Measurements from ENCODE around the gene TAX1BP1.

TAX1BP1 gene

DNA sequence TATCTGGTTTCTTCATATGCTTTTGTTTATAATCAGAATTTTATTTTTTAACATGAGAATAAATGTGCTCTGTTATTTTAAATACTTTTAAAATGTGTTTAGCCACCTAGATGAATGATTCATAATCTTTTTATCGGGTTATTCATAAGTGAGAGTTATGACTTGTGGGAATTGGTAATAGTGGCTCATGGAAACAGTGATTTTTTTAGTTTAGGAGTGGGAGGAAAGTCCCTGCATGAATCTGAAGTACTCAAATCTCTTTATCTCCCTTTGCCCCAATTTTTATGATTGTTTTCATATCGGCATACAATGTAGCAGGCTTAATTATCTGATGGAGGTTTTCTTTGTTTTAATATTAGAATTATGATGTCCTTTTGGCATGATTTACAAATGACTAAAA is 42.9 kb downstream of the TAX1BP1 start:
- DNase-seq, result no peak

DNA sequence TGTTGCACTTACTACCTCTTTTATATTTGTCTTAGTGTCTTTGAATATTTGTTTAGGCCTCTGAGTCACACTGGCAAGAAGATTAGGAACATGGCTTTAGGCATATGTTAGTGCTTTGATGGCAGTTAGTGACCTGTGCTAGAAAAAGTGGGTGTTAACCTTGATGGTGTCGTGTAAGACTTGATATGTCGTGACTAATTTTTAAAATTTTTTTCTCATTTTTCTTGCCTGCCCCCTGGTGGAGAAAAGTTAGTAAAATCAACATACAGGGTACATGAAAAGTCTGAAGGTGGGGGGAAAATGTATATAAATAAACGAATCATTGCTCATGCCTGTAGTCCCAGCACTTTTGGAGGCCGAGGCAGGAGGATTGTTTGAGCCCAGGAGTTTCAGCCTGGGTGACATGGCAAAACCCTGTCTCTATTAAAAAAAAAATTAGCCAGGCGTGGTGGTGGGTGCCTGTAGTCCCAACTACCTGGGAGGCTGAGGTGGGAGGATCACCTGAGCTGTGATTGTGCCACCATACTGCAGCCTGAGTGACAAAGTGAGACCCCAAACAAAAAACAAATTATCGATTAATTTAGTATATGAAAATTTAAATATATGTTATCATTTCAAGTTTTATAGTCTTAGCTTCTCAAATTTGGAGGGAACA is 44.6 kb downstream of the TAX1BP1 start:
- no peak for DNase-seq

DNA sequence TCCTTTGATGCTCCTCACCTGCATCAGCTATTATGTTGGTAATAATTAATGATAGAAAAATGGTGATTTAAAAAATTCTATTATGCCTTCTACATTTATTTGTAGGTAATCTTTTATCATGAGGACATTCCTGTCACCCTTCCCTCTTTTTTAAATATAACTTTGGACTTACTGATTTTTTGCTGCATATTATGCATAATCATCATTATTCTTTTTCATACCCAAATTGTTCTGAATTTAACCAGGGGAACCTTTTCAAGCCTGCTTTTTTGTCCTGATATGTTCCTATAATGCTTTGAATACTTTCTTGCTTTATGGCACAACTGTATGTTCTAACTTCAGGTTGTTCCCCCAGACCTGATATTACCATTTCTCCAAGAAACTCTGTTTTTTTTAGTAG is 48.5 kb downstream of the TAX1BP1 start:
- no peak for DNase-seq

DNA sequence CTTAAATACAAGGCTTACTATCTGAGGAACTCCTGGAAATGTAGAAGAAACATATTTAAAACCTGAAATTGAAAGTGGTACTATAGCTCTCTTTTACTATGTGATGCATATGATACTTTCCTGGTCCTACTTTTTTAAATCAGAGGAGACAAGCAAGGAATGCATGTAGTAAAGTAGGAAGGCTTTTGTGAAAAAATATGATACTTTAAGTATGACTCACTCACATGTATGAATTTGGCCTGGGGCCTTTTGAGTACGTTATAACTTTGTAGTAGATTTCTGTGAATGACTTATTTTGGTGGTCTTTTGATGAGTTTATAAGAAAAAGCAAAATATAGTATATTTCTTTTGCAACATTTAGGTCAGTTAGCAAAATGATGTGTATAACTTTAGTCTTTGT is 53.8 kb downstream of the TAX1BP1 start:
- no peak for DNase-seq

DNA sequence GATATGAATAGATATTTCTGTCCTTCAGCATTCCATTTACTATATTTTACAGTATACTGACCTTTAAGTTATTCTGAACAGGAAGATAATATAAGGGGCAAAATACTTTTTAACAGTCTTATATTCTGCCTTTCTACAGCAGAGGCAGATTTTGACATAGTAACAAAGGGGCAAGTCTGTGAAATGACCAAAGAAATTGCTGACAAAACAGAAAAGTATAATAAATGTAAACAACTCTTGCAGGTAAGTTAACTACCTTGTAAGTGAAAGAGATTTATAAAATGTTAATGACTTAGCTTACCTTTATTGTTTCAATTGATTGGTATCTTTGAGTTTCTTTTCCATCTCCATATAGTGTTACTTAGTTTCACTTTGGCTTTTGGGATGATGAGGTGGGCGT is 56.0 kb downstream of the TAX1BP1 start:
- DNase-seq, result no peak

DNA sequence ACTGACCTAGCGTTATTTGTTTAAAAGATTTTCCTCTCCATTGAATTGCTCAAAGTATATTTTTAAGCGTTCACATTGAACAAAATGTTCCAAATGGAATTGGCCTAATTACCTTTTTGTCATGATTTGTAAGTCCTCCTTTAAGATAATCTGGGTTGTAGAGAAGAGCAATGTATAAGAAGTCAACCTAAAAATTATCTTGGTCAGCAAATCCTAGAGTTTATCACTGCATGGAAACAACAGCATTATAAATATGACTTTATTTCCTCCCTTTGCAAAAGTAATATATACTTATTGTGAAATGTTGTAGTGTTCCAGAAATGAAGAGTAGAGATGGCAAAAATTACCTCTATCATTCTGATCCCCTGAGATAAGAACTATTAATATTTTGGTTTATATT is 59.2 kb downstream of the TAX1BP1 start:
- DNase-seq, result no peak

DNA sequence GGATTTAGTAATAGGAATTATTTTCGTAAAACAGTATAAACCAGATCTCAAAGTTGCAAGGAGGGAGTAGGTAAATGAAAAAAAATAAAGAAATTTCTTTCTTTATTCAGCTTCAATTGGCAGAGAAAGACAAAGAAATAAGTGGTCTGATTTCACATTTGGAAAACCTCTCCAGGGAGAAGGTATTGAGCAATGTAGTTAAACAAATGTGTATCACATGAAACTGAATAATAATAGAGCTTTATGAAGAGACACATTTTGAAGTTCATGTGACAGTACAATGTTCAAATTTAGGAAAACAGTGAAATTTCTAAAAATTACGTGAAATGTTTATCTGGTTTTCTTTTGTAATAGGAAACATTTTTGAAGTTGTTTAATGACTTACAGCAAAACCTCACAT is 63.0 kb downstream of the TAX1BP1 start:
- no peak for DNase-seq

DNA sequence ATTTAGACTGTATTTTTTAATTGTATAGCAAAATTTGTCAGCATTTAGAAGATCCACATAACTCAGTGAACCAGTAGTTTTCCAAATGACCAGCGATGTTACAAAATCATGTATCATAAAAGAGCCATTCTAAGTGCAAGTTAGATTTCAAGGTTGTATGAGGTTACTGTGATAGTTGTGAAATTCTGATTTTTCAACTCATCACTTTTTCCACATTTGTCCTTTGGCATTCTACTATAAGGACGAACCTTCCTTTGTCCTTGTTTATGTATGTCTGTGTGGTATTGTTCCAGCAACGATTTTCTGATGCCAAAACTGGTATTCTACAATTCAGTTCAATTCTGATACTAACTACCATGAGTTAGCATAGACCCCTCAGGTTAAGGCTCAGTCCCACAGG is 64.2 kb downstream of the TAX1BP1 start:
- no peak for DNase-seq

DNA sequence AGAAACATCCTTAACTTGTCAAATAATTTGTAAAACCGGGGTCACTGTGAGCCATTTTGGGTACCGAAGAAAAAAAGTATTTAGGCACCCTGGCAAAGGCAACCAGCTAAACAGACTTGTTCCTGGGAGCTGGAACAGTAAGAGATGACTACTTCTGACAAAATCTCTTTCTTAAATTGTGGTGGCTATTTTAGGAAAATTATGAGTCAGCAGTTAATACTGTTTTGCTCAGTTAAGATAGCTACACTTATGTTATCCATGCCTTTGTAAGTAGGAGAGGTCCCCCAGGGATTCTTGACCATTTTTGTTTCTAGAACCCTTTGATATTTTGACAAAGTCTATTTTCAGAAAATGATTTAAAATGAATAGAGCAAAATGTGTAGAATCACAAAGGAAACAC is 68.7 kb downstream of the TAX1BP1 start:
- no peak for DNase-seq

DNA sequence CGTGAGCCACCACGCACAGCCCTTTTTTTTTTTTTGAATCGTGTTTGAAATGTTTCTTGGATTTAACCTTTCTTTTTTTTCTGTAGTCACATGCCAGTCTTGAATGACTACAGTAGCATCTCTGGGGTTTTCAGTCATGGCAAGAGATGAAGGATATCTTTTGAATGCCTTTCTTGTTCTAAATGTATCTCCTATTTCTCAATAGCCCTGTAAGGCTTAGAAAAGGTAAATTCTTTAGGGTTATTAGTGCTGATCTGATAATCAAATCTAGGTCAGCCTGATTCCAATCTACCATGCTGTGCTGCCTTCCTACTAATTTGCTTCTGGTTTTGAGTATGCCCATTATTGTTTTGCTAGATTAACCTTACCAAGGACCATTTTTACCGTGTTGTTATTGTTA is 70.2 kb downstream of the TAX1BP1 start:
- DNase-seq, result no peak

DNA sequence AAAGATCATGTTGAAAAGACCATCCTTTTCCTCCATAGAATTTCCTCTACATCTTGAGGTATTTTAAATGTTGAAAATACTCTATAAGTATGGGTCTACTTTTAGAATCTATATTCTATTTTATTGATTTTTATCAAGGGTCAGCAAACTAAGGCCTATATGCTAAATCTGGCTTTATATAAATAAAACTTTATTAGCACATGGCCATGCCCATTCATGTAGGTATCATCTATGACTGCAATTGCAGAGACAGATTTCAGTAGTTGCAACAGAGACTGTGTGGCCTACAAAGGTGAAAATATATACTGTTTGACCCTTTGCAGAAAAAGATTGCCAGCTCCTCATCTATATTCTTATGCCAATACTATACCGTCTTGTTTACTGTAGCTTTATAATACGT is 72.7 kb downstream of the TAX1BP1 start:
- no peak for DNase-seq

DNA sequence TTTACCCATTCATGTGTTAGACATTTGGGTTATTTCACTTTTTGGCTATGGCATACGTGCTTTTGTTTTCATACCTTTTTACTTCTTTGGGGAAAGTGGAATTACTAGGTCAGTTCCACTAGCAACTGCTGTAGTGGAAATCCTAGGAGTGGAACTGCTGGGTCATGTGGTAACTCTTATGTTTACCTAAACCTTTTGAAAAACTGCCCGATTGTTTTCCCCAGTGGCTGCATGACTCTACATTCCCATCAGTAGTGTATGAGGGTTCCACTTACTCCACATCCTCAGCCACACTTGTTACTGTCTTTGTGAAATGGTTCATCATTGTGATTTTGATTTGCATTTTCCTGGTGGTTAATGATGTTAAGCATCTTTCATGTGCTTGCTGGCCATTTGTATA is 82.3 kb downstream of the TAX1BP1 start:
- DNase-seq, result no peak

DNA sequence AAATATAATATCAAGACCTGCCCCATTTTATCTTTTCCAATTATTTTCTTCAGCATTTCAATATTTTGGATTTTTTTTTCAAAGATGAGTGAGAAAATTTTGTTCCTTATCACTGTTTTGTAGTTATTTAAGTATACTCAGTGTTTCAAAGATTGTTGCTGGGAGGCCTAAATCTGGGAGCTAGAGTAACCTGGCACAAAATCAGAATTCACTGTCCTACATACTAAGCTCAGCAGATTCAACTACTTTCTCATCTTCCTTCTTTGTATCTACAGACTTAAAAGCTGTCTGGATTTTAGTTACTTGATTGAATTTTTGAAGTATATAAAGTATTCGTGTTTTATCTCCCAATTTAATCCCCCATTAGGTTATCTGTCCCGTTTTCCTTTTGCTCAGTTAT is 85.9 kb downstream of the TAX1BP1 start:
- no peak for DNase-seq

DNA sequence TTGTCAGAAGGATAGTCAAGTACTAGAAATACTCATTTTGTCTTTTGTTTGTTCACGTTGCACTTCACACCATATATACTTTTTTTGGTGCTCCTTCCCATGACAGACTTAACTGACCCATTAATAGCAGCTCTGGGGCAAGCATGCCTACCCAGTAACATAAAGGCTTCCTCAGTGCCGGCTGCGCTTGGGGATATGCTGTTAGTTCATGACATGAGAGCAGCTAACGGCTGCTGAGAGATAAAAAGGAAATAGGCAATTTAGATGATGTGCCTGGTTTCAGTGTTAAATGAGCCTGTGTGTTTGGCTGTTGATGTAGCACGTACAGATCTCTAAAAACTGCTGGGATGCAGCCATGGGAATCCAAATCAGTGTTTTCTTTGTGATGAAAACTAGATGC is 86.4 kb downstream of the TAX1BP1 start:
- DNase-seq, result no peak

DNA sequence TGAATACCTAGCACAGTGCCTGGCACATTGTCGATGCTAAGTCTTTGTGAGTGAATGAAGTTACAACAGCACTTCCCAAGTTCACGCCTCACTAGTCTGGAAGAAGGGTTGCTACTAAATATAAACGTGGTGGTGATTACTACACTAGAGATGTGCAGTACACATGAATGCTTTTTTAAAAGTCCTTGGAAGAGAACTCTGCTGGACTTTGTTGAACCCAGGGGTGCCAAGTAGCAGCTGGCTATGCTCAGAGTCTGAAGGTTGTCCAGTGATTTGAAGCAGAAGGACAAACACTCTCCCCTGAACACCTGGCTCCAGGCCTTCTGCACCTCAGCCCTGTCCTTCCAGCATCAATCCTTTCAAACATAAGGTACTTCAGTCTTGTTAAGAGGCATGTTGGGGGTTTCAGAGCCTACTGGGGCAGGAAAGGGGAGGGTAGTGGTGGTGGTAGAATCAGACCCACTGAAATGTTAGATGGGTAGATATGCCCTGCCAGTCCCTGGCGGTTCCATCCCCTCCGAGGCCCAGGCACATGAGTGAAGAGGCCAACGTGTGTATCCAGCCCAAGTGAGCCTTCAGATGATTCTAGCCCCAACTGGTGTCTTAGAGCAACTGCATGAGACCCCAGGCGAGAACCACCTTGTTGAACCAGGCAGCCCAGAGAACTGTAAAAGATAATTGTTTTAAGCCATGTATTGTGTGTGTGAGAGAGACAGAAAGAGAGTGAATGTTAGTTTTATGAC is 94.4 kb downstream of the TAX1BP1 start:
- no peak for DNase-seq

DNA sequence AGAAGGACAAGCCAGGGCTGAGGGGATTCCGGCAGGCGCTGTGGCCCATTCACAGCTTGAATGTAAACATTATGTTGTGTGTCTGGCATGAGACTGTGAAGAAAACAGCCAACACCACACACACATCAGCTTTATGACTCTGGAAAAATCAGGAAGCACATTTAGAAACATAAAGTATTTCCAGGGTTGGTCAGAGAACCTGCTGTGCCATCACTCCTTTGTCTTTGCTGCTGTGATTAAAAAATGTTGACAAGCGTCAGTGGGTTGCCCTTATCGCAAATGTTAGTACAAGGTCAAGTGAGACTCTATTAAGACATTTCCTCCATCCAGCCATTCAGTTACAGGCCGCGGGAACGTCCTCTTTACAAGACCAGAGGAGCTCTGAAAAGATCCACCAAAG is 95.4 kb downstream of the TAX1BP1 start:
- no peak for DNase-seq

DNA sequence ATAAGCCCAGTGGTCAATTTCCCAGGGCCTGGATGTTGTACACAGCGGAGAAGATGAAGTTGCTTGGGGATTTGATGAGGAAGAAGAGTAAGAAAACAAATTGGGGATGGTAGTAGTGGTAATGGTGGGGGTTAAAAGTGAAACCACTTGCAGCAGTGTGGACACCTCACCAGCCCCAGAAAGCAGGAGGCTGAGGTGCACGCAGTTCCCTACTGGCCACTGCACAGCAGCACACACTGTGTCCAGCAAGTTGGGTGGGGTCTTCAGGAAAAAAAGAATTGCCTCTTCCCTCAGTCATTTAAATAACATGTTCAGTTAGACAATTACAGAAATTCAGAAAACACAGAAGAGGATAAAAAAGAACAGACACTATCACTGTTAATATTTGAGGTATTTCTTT is 96.6 kb downstream of the TAX1BP1 start:
- DNase-seq, result no peak

DNA sequence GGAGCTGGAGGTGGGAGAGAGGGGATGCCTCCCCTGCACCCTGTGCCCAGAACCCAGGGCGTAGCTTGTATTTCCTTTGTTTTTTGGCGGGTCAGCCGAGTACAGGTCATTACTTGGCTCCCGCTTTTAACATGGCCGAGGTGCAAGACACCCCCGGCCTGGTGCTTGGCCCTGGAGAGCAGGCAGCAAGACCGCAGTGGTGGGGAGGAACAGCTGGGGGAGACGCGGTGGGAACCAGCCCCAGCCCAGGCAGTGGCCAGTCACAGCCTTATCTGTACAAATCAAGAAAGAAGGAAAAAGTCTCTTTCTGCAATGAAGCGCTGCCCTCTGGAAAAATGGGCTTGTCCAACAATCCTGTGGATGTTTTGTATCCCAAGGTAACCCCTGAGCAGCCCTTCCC is 99.1 kb downstream of the TAX1BP1 start:
- DNase-seq, result no peak

DNA sequence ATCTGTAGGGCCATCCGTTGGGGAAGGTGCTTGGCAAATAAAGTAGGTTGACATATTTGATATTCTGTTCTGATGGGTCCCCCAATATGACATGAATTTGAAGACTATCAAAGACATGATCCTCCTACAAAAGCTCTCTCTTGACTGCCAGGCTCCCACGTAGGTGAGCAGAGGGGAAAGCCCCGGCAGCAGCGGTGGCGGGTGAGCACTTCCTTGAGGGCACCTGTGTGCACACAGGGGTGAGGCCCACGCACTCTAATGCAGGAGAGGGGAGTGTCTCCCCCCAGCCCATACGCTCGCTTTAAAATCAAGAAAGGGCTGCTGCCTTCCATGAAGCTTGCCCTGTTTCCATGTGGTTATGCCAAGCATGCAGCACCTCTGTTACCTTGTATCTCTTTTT is 100.4 kb downstream of the TAX1BP1 start:
- DNase-seq, result no peak

DNA sequence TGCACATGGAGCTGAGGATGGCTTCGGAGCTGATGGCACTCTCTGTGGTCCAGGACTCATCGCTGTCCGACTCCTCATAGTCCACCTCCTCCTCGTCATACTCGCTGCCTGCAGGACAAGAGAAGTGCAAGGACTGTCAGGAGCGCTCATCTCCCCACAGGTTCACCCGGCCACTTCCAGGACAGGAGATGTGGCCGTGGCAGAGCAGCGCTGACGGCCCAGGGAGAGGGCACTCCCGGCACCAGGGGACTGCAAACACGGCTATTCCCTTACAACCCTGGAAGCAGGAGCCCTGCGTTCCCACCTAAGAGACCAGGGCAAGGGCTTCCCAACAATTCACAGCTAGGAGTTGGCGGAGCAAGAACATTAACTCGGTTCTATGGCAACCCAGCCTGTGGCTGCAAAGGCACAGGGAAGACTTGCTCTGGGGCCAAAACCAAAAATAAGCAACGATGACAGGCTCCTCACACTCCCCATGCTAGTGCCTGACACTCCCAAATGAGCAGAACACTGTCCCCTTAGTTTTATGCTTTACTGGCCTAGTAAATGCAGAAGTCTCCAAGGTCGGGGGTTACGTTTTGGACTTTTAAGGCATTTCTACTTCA is 100.9 kb downstream of the TAX1BP1 start:
- DNase-seq, result no peak

DNA sequence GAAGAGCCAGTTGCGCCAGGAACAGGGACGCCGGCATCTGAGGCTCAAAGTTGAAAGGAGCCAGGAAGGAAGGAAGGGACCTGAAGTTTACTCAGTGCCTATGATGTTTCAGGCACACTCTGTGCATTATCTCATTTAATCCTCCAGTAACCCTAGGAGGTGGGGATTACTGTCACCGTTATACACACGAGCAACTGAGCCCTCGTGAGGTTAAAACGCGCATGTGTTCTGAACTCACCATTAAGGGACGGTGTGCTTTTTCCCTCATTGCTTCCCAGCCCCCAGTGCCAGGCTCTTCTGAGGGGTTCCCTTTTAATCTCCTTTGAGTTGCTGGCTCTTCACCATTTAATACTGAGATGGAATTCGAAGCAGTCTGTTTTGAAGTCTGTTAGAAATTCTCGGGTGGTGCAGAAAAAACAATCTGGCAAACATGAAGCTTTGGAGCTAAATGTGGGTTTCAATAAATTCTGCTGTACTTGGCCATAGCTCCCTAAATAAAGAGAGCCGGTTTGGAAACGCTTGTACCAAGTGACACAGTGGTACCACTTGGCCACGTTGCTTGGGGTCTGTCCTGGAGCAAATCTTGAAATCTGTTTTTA is 102.2 kb downstream of the TAX1BP1 start:
- no peak for DNase-seq

DNA sequence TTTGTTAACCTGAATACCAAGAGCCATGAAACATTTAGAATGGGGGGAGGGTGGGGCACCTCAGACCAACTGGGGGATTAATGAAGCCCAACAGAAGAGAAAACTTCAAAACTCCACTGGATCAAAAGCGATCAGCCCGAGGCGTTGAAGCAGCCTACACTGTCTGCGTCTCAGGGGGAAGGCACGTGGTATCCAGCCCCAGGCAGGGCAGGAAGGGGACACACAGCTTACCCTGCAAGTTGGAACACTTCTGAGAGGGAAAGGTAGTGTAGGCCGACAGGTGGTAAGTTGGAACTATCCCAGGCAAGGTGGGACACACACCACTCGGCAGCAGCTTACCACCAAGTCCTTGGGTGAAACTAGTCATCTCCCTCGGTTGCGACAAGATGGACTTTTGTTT is 102.9 kb downstream of the TAX1BP1 start:
- DNase-seq, result no peak

DNA sequence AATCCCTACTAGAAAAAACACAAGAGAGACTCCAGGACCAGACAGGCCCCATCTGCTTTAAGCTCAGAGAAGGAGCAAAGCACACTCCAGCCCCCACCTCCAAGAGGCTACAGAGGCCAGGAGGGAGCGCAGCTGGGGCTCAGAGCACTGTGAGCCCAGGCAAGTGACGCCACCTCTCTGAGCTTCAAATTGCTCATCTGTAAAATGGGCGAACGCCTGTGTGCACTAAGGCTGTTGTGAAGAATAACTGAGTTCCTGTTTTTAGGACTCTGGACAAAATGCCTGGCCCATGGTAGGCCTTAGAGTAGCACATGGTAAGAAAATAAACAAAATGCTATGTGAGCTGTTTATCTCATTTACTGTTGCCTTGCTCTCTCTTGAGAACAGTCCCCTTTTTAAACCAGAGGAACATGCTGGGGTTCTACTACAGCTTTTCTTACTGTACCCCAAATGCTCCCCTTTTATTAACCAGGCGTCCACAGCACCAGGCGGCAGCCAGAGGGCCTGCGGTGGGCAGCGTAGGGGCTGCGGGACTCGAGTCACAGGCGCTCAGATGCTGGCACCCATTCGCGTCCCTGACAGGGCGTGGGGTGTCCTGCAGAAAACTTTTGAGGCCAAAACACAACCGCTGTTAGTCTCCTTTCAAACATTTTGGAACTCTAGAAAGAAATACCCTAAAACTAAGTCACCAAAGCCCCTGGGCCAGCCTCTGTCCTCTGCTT is 103.8 kb downstream of the TAX1BP1 start:
- DNase-seq, result no peak

DNA sequence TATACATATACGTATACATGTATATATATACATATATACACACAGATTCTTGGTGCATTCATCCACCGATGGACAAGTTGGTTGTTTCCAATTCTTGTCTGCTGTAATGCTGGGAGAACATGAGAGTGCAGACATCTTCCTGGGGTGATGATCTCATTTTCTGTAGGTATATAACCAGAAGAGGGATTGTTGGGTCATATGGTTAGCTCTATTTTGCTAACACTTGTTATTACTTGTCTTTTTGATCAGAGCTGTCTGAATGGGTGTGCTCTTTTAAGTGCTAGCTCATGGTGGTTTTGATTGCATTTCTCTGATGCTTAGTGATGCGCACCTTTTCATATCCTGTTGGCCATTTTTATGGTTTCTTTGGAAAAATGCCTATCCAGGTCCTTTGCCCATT is 106.4 kb downstream of the TAX1BP1 start:
- no peak for DNase-seq

Measured in GF-D8 (cell line).